Erythroblast (primary cell): ENCODE results near the gene CLIC6.

Source experiments
- GATA1 ChIP-seq: IDR thresholded peaks from 2 replicates; pipeline ENCODE4 v1.6.1; 2011; ENCODE audit warnings: low read depth, mild to moderate bottlenecking, control low read depth, low read length, moderate library complexity
- POLR2A ChIP-seq: IDR thresholded peaks from 2 replicates; pipeline ENCODE4 v1.6.1; 2011; ENCODE audit warnings: mild to moderate bottlenecking, low read length

DNA sequence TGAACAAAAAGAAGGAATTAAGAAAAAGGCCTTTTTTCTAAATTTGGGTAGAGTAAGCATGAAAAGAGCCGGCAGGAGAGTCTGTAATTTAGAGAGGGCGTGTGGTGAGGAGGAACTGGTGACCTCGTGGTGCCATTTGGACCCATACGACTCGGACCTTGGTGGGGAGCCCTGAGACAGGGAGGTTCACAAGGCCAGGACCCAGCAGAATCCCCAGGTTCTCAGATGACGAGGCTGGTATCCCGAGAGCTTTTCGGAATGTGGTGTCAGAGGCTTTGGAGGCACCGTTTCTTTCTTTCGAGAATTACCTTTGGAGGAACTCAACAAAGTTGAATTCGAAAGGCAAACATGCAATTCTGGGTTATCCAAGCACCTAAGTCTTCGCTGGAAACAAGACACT lies 34.8 kb downstream of the CLIC6 start:
- TF ChIP-seq POLR2A (no peak), GATA1 (no peak)
